Fibroblast of villous mesenchyme (primary cell): ENCODE results near the gene RNF145. TPM values are rescaled to one million over a fixed set of nuclear protein-coding genes. Genes with fewer than 3 reads are reported as not detected.
"Not testable (repeated sequence)": the region's sequence is repeated elsewhere in the genome, so short reads cannot be mapped to it uniquely, and the experiment has no call there.

ENCODE experiments used
- DNase-seq: peaks from one replicate; pipeline ENCODE4 v3.0.0-alpha.2; 2010; ENCODE audit warnings: low read depth
- H3K4me3 ChIP-seq: 2 replicates; pipeline ENCODE4 v1.5.1; 2011; ENCODE audit warnings: low read depth, mild to moderate bottlenecking, low read length
- CTCF ChIP-seq: IDR thresholded peaks from 2 replicates; pipeline ENCODE4 v1.5.1; 2012; ENCODE audit warnings: low read depth, mild to moderate bottlenecking, low read length; ENCODE audit not compliant: insufficient read depth
- total RNA-seq: library from RNA; depleted of rRNA; stranded (reverse); fragments of >200 nt; gene quantifications from 2 replicates; pipeline ENCODE4 v1.2.3, GENCODE V29; 2012

The RNF145 gene
- total RNA-seq, 1 donor, result 84.2 TPM

DNA sequence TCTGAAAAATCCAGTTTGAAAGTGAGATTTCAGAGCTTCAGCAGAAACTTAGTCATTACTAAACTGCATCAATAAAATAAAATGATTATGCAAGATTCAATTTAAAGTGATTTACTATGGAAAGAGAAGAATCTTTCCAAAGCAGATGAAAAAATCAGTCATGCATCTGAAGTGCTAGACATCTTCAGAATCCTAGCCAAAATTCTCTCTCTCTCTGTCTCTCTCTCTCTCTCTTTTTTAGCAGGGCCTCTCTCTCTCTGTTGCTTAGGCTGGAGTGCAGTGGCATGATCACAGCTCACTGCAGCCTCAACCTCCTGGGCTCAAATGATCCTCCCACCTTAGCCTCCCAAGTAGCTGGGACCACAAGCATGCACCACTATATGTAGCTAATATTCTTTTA is 35.5 kb upstream of the RNF145 start:
- H3K4me3 ChIP-seq, result no peak overlapping the region
- no peak for DNase-seq
- TF ChIP-seq CTCF, result no peak

DNA sequence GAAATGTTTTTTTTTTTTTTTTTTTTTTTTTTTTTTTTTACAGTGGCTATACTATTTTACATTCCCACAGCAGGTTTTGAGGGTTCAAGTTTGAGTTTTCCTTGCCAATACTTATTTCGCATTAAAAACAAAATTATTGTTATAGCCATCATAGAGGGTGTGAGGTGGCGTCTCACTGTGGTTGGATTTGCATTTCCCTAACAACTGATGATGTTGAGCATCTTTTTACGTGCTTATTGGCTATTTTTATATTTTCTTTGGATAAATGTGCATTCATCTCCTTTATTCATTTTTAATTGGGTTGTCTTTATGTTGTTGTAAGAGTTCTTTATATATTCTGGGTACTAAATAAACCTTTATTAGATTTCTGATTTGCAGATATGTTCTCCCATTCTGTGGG is 34.8 kb upstream of the RNF145 start:
- peak; percentile 7 for DNase-seq

DNA sequence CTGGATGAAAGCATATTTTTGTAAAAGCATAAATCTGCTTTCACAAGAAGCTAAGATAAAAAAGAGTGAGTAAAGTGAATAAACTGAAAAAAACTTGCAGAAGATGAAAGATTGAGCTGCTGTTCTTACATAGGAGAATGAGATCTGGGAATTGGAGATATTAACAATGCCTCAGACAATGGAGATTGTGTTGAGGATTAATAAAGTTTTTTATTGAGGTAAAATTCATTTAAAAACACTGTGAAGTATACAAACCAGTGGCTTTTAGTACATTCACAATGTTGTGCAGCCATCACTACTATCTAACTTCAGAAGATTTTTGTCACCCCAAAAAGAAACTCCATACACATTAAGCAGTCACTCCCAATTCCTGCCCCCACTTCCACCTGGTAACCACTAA is 34.0 kb upstream of the RNF145 start:
- no peak overlapping the region for H3K4me3 ChIP-seq
- no peak for DNase-seq
- TF ChIP-seq CTCF, result no peak

More for the DNA sequence above, 34.8 kb upstream of the RNF145 start:
- no peak for TF ChIP-seq CTCF
- H3K4me3 ChIP-seq, result no peak overlapping the region

- H3K4me3 ChIP-seq, result no peak overlapping the region
- no peak for DNase-seq
- no peak for TF ChIP-seq CTCF
Observed at GRCh38 chr5:159242656-159243055, 33.3 kb upstream of the RNF145 start.

GRCh38 chr5:159241946-159242552 is 32.7 kb upstream of the RNF145 start:
- TF ChIP-seq CTCF, result no peak
- H3K4me3 ChIP-seq, result no peak overlapping the region
- no peak for DNase-seq

DNA sequence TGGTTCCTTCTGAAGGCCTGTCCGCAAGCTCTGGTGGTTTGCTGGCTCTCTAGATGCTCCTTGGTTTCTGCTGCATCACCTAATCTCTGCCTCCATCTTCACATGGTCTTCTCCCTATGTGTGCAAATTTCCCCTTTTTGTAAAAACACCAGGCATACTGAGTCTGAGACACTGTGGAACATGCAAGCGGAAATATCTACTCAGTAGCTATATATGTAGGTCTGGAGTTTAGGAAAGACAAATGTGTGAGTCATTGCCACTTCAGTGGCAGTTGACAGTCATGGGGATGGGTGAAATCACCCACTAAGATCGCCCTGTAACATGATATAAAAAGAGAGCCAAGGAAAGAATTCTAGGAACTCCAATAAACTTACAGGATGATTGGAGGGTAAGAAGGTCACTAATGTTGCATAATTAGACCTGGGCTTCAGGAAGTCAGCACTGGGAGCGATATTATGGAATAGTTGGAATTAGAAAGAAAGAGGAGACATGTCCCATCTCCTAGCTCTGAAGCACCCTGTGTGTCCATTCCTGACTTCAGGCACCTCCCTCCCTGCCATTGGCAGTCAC is 31.0 kb upstream of the RNF145 start:
- H3K4me3 ChIP-seq, result no peak overlapping the region
- no peak for TF ChIP-seq CTCF
- DNase-seq, result peak; percentile 46

GRCh38 chr5:159235871-159236520 is 26.6 kb upstream of the RNF145 start:
- H3K4me3 ChIP-seq, DNase-seq: not testable (repeated sequence)
